ENCODE measurements around the gene TEX2.

Gene TEX2

GRCh38 chr17:64157669-64158180, 105.3 kb downstream of the TEX2 start:
- DNase-seq, result no peak

GRCh38 chr17:64156670-64157069, 106.4 kb downstream of the TEX2 start:
- no peak for DNase-seq

DNA sequence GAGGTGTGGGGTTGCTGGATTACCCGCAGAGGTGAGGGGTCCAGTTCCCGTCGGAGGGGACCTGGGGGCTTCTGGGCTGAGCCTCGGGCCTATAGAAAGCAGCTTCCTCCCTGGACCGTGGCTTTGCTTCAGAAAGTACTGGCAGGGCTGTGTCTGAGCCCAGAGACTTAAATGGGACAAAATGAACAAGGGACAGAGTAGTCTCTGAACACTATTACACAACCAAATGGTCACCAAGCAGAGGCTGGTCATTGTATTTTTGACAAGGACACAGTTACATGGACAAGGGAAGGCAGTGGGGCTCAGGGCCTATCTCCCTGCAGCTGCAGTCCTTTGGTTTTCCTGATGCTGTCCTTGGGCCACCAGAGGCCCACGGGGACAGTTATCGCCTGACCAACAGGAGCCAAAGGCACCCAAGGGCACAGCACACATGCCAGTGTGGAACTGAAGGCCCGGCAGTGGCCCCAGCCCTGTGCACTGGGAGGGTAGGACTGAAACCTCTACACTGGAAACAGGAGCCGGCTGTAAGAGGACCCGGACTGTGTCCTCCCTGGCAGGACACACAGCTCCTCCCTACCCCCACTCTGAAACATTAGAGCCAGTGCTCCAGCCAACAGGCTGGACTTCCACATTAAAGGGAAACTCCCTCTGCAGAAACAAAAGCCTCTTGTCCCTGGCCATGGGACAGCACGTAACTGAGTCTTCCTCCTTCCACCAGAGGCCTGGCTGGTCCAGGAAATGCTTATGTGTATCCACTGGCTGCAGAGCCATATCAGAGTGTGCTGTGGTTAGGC, 107.1 kb downstream of the TEX2 start:
- DNase-seq, result no peak

DNA sequence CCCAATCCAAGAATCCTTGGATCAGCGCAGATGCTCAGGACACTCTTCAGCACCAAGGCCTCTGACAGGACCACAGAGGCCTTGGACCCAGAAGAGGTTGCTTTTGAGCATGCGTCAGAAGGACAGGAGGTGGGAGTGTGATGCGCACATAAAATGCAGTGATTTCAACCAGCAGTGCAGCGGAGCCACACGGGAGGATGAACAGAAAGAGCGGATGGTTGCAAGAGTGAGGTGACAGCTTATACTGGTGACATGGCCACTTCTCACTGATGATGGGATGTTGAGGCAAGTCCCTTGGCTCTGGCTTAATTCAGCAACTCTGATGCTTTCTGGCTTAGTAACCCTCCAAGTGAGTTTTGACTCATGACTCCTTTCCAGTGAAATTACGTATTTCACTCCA, 107.9 kb downstream of the TEX2 start:
- no peak for DNase-seq

DNA sequence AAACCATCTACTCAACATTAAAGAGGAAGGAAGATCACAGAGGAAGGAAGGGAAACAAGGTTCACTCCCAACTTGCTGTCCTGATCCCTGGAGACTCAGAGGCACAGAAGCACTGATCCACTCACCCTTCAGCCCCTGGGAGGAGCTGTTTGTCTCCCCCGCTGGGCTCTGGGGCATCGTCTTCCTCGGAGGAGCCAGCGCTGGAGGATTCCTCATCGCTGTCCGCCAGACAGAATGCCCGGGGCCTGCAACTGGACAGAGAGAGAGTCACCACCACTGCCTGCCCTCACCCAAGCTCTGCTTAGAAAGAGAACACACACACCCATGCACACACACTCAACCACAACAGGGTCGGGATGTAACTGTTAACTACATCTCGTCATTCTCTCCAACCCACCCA, 108.3 kb downstream of the TEX2 start:
- no peak for DNase-seq

- DNase-seq, result no peak
Observed at GRCh38 chr17:64154313-64154695, 108.8 kb downstream of the TEX2 start.

DNA sequence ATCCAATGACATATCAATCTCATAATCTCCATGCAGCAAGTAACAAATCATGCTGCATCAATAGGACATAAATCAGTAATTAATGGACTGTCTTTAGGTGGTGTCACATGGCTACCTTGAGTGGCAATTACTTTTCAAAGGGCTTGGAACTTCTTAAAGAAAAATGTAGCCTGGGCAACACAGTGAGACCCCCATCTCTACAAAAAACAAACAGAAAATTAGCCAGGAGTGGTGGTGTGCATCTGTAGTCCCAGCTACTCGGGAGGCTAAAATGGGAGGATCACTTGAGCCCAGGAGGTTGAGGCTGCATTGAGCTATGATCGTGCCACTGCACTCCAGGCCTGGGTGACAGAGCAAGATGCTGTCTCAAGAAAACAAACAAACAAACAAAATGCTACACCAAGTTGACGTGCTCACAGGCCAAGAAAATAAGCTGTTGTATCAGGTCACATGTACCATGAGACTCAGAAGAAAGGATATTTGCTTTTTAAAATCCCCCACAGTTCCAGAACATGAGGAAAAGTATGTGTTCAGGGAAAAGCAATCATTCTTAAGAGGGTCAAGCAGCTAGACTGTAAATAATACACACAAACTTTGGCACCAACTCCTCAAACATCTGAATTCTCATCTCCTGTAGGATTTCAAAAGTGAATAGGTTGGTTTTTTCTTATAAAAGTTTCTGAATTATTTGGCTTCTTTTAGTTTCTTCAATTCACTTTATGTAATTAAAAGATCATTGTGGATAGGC, 109.3 kb downstream of the TEX2 start:
- DNase-seq, result no peak

DNA sequence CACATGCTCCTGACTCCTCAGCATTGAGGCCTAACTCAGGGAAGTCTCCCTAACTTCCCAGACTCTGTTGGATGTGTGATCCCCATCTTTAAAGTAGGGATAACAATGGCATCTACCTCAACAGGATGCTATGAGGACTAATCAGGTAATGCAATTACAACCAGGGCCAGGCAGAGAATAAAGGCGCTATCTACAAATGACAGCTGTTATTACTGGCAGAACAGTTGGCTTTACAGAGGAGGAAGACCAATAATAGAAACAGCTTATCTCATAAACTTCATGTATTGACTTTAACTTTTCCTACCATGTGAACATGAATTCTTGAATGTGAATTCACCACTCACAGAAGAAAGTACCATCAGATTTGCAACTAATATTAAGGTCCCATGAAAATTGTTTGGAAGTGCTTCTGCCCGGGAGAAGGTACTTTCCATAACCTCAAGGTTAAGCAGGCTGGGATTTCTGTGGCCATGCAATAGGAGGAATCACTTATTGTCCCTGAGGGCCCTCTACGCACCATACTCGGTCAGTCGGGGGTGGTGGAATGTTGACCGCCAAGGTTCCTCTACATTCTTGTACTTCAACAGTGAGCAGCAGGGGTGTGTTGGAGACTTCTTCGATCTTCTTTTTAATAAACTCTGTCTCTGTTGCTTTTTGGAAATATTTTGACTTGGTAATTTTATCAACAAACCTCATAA, 110.5 kb downstream of the TEX2 start:
- peak; percentile 77 for DNase-seq

GRCh38 chr17:64151016-64151368, 112.1 kb downstream of the TEX2 start:
- no peak for DNase-seq

DNA sequence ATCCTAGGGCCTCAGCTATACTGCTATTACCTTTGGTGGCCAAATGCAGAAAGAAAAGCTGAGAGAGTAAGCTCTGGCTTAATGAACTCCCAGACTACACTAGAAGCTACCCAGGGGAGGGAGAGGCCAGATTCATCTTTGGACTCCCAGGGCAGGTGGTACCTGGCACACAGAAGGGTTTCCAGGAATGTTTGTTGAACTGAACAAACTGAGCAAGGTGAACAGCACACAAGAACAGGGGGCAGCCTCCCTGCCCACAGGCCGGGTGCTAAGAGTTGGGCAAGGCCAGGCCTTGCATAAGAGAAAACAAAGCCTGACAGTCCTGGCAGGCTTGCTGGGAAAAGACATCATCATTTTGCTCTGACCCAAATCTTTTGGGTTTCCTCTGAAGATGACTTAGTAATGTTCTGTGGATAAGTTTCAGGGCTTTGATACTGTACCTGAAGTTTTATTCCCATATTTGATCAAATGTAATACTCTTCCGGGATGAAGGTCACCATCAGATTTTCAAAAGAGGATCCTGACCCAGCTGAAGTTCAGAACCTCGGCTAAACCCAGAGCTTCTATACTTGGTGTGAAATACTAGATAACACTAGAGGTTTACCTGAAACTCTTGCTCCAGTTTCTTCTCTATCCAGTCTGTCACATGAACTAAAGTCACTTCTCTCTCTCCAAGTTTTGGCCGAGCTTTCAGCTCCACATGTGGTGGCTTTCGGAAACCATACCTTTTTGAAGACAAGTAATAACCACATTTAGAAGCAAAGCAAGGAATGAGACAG, 112.6 kb downstream of the TEX2 start:
- DNase-seq, result no peak

DNA sequence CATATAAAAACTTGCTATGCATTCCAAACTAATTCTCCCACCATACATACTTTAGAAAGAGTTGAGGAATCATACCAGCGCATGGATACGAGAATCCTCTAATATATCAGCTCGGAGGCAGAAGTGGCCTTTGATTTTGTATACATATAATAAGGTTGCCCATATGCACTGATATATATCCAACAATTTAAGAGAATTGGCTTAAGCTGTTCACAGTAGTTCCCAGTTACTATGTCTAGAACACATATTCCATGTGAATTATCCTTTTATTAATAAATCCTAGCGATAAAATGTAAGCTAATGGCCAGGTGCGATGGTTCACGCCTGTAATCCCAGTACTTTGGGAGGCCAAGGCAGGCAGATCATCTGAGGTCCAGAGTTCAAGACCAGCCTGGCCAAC, 113.9 kb downstream of the TEX2 start:
- no peak for DNase-seq

- DNase-seq, result peak; percentile 60
Observed at GRCh38 chr17:64148699-64149098, 114.4 kb downstream of the TEX2 start.

- peak; percentile 36 for DNase-seq
Observed at GRCh38 chr17:64148017-64148631, 114.9 kb downstream of the TEX2 start.

GRCh38 chr17:64147110-64148016, 115.7 kb downstream of the TEX2 start:
- peak; percentile 55 for DNase-seq

DNA sequence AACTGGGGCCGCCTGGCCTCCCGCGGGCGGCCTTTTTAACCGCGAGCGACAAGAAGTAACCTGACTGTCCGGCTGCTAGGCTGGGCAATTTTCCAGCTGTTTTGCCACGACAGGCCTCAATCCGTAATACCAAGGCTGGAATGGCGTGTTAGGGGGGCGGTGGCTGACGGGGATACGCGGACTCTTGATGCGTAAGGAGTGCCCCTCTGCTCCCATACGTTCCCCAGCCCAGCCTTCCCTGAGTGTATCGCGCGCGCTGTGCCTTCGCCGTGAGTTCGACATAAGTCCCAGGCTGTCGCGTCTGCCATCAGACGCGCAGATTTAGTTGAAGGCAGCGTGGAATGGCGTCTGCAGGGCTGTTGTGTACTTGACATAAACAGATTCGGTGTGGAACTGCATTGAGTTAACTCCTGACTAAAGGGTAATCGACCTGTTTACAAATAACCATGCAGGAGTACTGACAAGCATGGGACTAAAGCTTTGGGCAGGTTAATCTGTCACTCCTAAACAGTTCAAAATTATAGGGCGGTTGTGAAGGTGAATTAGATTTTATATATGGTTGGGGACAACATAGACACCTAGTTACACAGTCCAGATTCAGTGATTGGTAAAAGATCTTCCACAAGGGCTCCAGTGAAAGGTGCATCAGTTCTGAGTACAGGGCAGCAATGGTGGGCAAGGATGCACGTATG, 116.5 kb downstream of the TEX2 start:
- DNase-seq, result peak; percentile 74

- peak; percentile 100 for DNase-seq
Observed at GRCh38 chr17:64145751-64146417, 117.2 kb downstream of the TEX2 start.

GRCh38 chr17:64145375-64145750, 117.7 kb downstream of the TEX2 start:
- no peak for DNase-seq

DNA sequence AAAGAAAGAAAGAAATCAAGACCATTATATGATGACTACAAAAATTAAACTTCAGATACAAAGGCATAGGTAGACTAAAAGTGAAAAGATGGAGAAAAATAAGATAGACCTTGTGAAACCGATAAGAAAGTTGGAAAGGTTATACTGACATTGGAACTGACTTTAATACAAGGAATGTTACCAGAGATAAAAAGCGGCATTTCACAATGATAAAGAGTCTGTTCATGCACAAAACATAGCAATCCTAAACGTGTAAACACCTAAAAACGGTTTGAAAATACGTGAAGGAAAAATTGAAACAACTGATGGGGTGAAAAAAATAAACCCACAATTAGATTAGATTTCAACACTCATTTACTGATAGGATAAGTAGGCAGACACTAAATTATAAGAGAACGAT, 123.5 kb downstream of the TEX2 start:
- DNase-seq, result no peak

DNA sequence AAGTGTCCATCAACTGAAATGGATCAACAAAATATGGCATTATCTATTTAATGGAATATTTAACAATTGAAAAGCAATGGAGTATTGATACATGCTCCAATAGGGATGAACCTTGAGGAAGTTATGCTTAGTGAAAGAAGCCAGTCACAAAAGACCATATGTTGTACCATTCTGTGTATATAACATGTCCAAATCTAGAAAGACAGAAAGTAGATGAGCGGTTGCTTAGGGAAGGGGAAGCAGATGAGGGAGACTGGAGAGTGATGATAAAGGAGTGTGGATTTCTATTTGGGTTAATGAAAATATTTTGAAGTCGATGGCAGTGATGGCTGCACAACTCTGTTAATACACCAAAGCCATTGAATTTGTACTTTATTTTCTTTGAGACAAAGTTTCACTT, 124.6 kb downstream of the TEX2 start:
- DNase-seq, result no peak

GRCh38 chr17:64135000-64135399, 128.1 kb downstream of the TEX2 start:
- no peak for DNase-seq
